ENCODE measurements around the gene FREM1. TPM values are rescaled to one million over a fixed set of nuclear protein-coding genes. Genes with fewer than 3 reads are reported as not detected.

Gene FREM1
- total RNA-seq, 1 experiment from 2014 or later = 0.50 TPM

GRCh38 chr9:14715102-14715501, 195.1 kb downstream of the FREM1 start:
- no peaks in the 10 kb centered on the region for H3K9me3 Mint-ChIP-seq (ENCODE audit: unreplicated experiment)
- no peak for DNase-seq
- H3K36me3 Mint-ChIP-seq (ENCODE audit: insufficient read depth, unreplicated experiment) = no peaks in the 10 kb centered on the region
- no peak for TF ChIP-seq CTCF (IDR thresholded peaks at IDR 0.05; ENCODE audit: insufficient read depth in 1 of 2, low read depth in 1 of 2, low read length in 1 of 2, severe bottlenecking in 1 of 2, unreplicated experiment in 1 of 2)
- no peaks in the 10 kb centered on the region for H3K4me1 Mint-ChIP-seq (ENCODE audit: low read depth, unreplicated experiment)
- intact Hi-C loops (cut with micrococcal nuclease; ENCODE audit: unreplicated experiment) = no loop called here
- no TSS peak for BruUV-seq (replicated peaks)
- H3K4me3 Mint-ChIP-seq (ENCODE audit: unreplicated experiment) = no peak overlapping the region
- H3K4me3 ChIP-seq (ENCODE audit: low read depth, low read length) = no peak overlapping the region
- ChIA-PET CTCF (no interaction called here), POLR2A (no interaction called here)
- H3K9me3 ChIP-seq = no peaks in the 10 kb centered on the region
- H3K4me1 ChIP-seq = no peaks in the 10 kb centered on the region
- H3K27me3 ChIP-seq (replicated peaks; ENCODE audit: control insufficient read depth, insufficient read depth, low read length) = no peaks in the 10 kb centered on the region
- H3K27me3 Mint-ChIP-seq (ENCODE audit: insufficient read depth, unreplicated experiment) = peaks cover 5% of the 10 kb centered on the region
- no peaks in the 10 kb centered on the region for H3K36me3 ChIP-seq (ENCODE audit: control insufficient read depth, insufficient read depth, low read length)
- H3K27ac Mint-ChIP-seq (ENCODE audit: unreplicated experiment) = no peak overlapping the region

GRCh38 chr9:14713187-14713767, 197.0 kb downstream of the FREM1 start:
- no peak for DNase-seq
- POLR2A ChIA-PET = no interaction called here
- H3K36me3 Mint-ChIP-seq (ENCODE audit: insufficient read depth, unreplicated experiment) = no peaks in the 10 kb centered on the region
- TF ChIP-seq CTCF (IDR thresholded peaks at IDR 0.05; ENCODE audit: insufficient read depth in 1 of 2, low read depth in 1 of 2, low read length in 1 of 2, severe bottlenecking in 1 of 2, unreplicated experiment in 1 of 2) = no peak
- Histone ChIP-seq H3K9me3 (no peaks in the 10 kb centered on the region), H3K27me3 (replicated peaks; ENCODE audit: control insufficient read depth, insufficient read depth, low read length) (no peaks in the 10 kb centered on the region), H3K4me3 (ENCODE audit: low read depth, low read length) (no peak overlapping the region), H3K4me1 (no peaks in the 10 kb centered on the region), H3K36me3 (ENCODE audit: control insufficient read depth, insufficient read depth, low read length) (no peaks in the 10 kb centered on the region)
- H3K4me1 Mint-ChIP-seq (ENCODE audit: low read depth, unreplicated experiment) = no peaks in the 10 kb centered on the region
- BruUV-seq (replicated peaks) = no TSS peak
- intact Hi-C loops (cut with micrococcal nuclease; ENCODE audit: unreplicated experiment) = no loop called here
- peaks cover 5% of the 10 kb centered on the region for H3K27me3 Mint-ChIP-seq (ENCODE audit: insufficient read depth, unreplicated experiment)
- H3K9me3 Mint-ChIP-seq (ENCODE audit: unreplicated experiment) = no peaks in the 10 kb centered on the region
- CTCF ChIA-PET = no interaction called here
- H3K27ac Mint-ChIP-seq (ENCODE audit: unreplicated experiment) = no peak overlapping the region
- H3K4me3 Mint-ChIP-seq (ENCODE audit: unreplicated experiment) = no peak overlapping the region

- DNase-seq = no peak
- BruUV-seq (replicated peaks) = no TSS peak
- H3K4me3 ChIP-seq (ENCODE audit: low read depth, low read length) = no peak overlapping the region
- no peaks in the 10 kb centered on the region for H3K9me3 ChIP-seq
- no peaks in the 10 kb centered on the region for H3K36me3 Mint-ChIP-seq (ENCODE audit: insufficient read depth, unreplicated experiment)
- intact Hi-C loops (cut with micrococcal nuclease; ENCODE audit: unreplicated experiment) = no loop called here
- H3K9me3 Mint-ChIP-seq (ENCODE audit: unreplicated experiment) = peaks cover 14% of the 10 kb centered on the region
- H3K27me3 Mint-ChIP-seq (ENCODE audit: insufficient read depth, unreplicated experiment) = peaks cover 5% of the 10 kb centered on the region
- no peak overlapping the region for H3K4me3 Mint-ChIP-seq (ENCODE audit: unreplicated experiment)
- no peaks in the 10 kb centered on the region for H3K4me1 Mint-ChIP-seq (ENCODE audit: low read depth, unreplicated experiment)
- H3K27me3 ChIP-seq (replicated peaks; ENCODE audit: control insufficient read depth, insufficient read depth, low read length) = no peaks in the 10 kb centered on the region
- TF ChIP-seq CTCF (IDR thresholded peaks at IDR 0.05; ENCODE audit: insufficient read depth in 1 of 2, low read depth in 1 of 2, low read length in 1 of 2, severe bottlenecking in 1 of 2, unreplicated experiment in 1 of 2) = no peak
- H3K36me3 ChIP-seq (ENCODE audit: control insufficient read depth, insufficient read depth, low read length) = no peaks in the 10 kb centered on the region
- H3K27ac Mint-ChIP-seq (ENCODE audit: unreplicated experiment) = no peak overlapping the region
- H3K4me1 ChIP-seq = no peaks in the 10 kb centered on the region
- ChIA-PET CTCF (no interaction called here), POLR2A (no interaction called here)
Measured at GRCh38 chr9:14710804-14711203, 199.4 kb downstream of the FREM1 start.

All from Caco-2 (cell line).